Effector memory CD4-positive, alpha-beta T cell (primary cell): ENCODE data around the gene SEBOX.

ENCODE experiments used
- DNase-seq, 3 donors: peaks; one replicate each; pipeline ENCODE4 v3.0.0-alpha.2; 2020
- H3K27ac ChIP-seq: 2 replicates; pipeline ENCODE4 v1.7.0; 2013; ENCODE audit warnings: mild to moderate bottlenecking, low read length, moderate library complexity; ENCODE audit not compliant: insufficient read depth, poor library complexity, severe bottlenecking
- H3K27me3 ChIP-seq: replicated peaks from 2 replicates; pipeline ENCODE4 v1.7.0; 2013; ENCODE audit warnings: mild to moderate bottlenecking, low read length; ENCODE audit not compliant: insufficient read depth, control insufficient read depth, poor library complexity, severe bottlenecking
- H3K36me3 ChIP-seq: 2 replicates; pipeline ENCODE4 v1.7.0; 2013; ENCODE audit warnings: mild to moderate bottlenecking, low read length, moderate library complexity; ENCODE audit not compliant: control insufficient read depth, insufficient read depth
- H3K4me1 ChIP-seq: 2 replicates; pipeline ENCODE4 v1.7.0; 2013; ENCODE audit warnings: low read length, mild to moderate bottlenecking; ENCODE audit not compliant: control insufficient read depth, insufficient read depth, poor library complexity, severe bottlenecking
- H3K4me3 ChIP-seq: 2 replicates; pipeline ENCODE4 v1.7.0; 2013; ENCODE audit warnings: low read length, low read depth, mild to moderate bottlenecking; ENCODE audit not compliant: insufficient read depth, poor library complexity, severe bottlenecking
- H3K9me3 ChIP-seq: 2 replicates; pipeline ENCODE4 v1.7.0; 2013; ENCODE audit warnings: mild to moderate bottlenecking, low read length, moderate library complexity; ENCODE audit not compliant: control insufficient read depth

The SEBOX gene

GRCh38 chr17:28369684-28370034 is 4.7 kb upstream of the SEBOX start:
- peaks cover 19% of the 10 kb centered on the region for H3K4me1 ChIP-seq
- peaks cover 6% of the 10 kb centered on the region for H3K36me3 ChIP-seq
- H3K27me3 ChIP-seq = no peaks in the 10 kb centered on the region
- no peak for DNase-seq
- H3K4me3 ChIP-seq = no peak overlapping the region
- H3K9me3 ChIP-seq = no peaks in the 10 kb centered on the region
- no peak overlapping the region for H3K27ac ChIP-seq

GRCh38 chr17:28368915-28369683 is 4.1 kb upstream of the SEBOX start:
- DNase-seq = no peak
- Histone ChIP-seq H3K4me3 (no peak overlapping the region), H3K9me3 (no peaks in the 10 kb centered on the region), H3K27me3 (no peaks in the 10 kb centered on the region), H3K4me1 (peaks cover 19% of the 10 kb centered on the region), H3K36me3 (peaks cover 12% of the 10 kb centered on the region), H3K27ac (no peak overlapping the region)

- no peaks in the 10 kb centered on the region for H3K9me3 ChIP-seq
- H3K4me1 ChIP-seq = peaks cover 18% of the 10 kb centered on the region
- peaks cover 19% of the 10 kb centered on the region for H3K36me3 ChIP-seq
- no peaks in the 10 kb centered on the region for H3K27me3 ChIP-seq
- DNase-seq = no peak
- H3K27ac ChIP-seq = no peak overlapping the region
- H3K4me3 ChIP-seq = no peak overlapping the region
These were observed 3.4 kb upstream of the SEBOX start for GRCh38 chr17:28368306-28368831.

GRCh38 chr17:28367641-28368305 is 2.8 kb upstream of the SEBOX start:
- Histone ChIP-seq H3K4me1 (peaks cover 14% of the 10 kb centered on the region), H3K27me3 (no peaks in the 10 kb centered on the region), H3K9me3 (no peaks in the 10 kb centered on the region), H3K27ac (no peak overlapping the region), H3K4me3 (no peak overlapping the region), H3K36me3 (peaks cover 25% of the 10 kb centered on the region)
- no peak for DNase-seq

- no peak overlapping the region for H3K27ac ChIP-seq
- peaks cover 3% of the 10 kb centered on the region for H3K4me1 ChIP-seq
- H3K36me3 ChIP-seq = peaks cover 36% of the 10 kb centered on the region
- no peak overlapping the region for H3K4me3 ChIP-seq
- H3K27me3 ChIP-seq = no peaks in the 10 kb centered on the region
- no peaks in the 10 kb centered on the region for H3K9me3 ChIP-seq
- DNase-seq = no peak
These were observed 1.6 kb upstream of the SEBOX start for GRCh38 chr17:28366605-28367004.

GRCh38 chr17:28365487-28365886 is 488 bp upstream of the SEBOX start:
- no peak for DNase-seq
- no peak overlapping the region for H3K4me3 ChIP-seq
- H3K27ac ChIP-seq = no peak overlapping the region
- no peaks in the 10 kb centered on the region for H3K27me3 ChIP-seq
- H3K36me3 ChIP-seq = peaks cover 47% of the 10 kb centered on the region
- H3K4me1 ChIP-seq = no peaks in the 10 kb centered on the region
- no peaks in the 10 kb centered on the region for H3K9me3 ChIP-seq

GRCh38 chr17:28363776-28364650 is 986 bp downstream of the SEBOX start:
- Histone ChIP-seq H3K27me3 (no peaks in the 10 kb centered on the region), H3K27ac (no peak overlapping the region), H3K4me3 (no peak overlapping the region), H3K9me3 (no peaks in the 10 kb centered on the region), H3K36me3 (peaks cover 54% of the 10 kb centered on the region), H3K4me1 (no peaks in the 10 kb centered on the region)
- no peak for DNase-seq

GRCh38 chr17:28363186-28363585 is 1.8 kb downstream of the SEBOX start:
- Histone ChIP-seq H3K36me3 (peaks cover 54% of the 10 kb centered on the region), H3K9me3 (no peaks in the 10 kb centered on the region), H3K4me3 (no peak overlapping the region), H3K4me1 (peaks cover under 1% of the 10 kb centered on the region), H3K27me3 (no peaks in the 10 kb centered on the region), H3K27ac (no peak overlapping the region)
- DNase-seq = no peak

- Histone ChIP-seq H3K36me3 (peaks cover 46% of the 10 kb centered on the region), H3K4me1 (peaks cover 11% of the 10 kb centered on the region), H3K9me3 (no peaks in the 10 kb centered on the region), H3K27ac (peak overlapping the region; percentile 77), H3K4me3 (peak overlapping the region; percentile 85), H3K27me3 (no peaks in the 10 kb centered on the region)
- DNase-seq = no peak
These were observed 7.2 kb downstream of the SEBOX start for GRCh38 chr17:28357901-28358197.
